RWPE1 (cell line): ENCODE measurements around the gene UBXN7.
"Not testable (repeated sequence)": the region's sequence is repeated elsewhere in the genome, so short reads cannot be mapped to it uniquely, and the experiment has no call there.

Experiments
- CTCF ChIA-PET: fragments of 350-600 bp; sonication (Branson Sonifier 250); formaldehyde crosslinking; extraction: SDS; loops from one replicate; lab custom pipeline; 2021; lab: Yijun Ruan, JAX
- POLR2A ChIA-PET: fragments of 400-600 bp; formaldehyde crosslinking; extraction: SDS; loops from one replicate; lab custom pipeline; 2020; ENCODE audit warnings: antibody characterized with exemption; ENCODE audit not compliant: low non-redundant PET; lab: Yijun Ruan, JAX
- DNase-seq: peaks from one replicate; pipeline ENCODE4 v3.0.0; 2012; ENCODE audit warnings: low spot score
- H3K27ac ChIP-seq: fragments of 450-650 bp; 2 replicates; pipeline ENCODE4 v1.5.1; 2017
- TF ChIP-seq, protein P1 (sequence below): fragments of 450-650 bp; conservative IDR thresholded peaks from 2 replicates; pipeline ENCODE4 v1.5.1; 2017; ENCODE audit warnings: low read depth, mild to moderate bottlenecking

The UBXN7 gene

DNA sequence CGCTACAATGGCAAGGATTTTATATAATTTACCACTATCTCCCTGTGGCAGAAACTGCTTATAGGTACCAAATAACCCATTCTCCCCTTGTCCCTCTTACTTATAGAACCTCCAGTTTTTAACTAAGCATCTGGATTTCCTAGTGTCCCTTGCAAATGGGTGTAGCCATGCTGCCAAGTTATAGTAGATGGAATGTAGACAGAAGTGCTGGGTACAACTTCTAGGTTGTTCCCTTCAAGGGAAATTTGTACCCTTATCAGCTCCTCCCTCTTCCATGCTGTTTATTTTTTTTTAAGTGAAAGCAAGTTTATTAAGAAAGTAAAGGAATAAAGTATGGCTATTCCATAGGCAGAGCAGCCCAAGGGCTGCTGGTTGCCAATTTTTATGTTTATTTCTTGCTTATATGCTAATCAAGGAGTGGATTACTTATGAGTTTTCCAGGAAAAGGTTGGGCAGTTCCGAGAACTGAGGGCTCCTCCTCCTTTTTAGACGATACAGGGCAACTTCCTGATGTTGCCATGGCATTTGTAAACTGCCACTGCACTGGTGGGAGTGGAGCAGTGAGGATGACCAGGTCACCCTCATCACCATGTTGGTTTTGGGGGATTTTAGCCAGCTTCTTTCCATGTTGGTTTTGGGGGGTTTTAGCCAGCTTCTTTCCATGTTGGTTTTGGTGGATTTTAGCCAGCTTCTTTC is 53.9 kb downstream of the UBXN7 start:
- no peak for DNase-seq
- ChIA-PET POLR2A (no interaction called here), CTCF (no interaction called here)
- no peak overlapping the region for H3K27ac ChIP-seq
- TF ChIP-seq, protein P1, sequence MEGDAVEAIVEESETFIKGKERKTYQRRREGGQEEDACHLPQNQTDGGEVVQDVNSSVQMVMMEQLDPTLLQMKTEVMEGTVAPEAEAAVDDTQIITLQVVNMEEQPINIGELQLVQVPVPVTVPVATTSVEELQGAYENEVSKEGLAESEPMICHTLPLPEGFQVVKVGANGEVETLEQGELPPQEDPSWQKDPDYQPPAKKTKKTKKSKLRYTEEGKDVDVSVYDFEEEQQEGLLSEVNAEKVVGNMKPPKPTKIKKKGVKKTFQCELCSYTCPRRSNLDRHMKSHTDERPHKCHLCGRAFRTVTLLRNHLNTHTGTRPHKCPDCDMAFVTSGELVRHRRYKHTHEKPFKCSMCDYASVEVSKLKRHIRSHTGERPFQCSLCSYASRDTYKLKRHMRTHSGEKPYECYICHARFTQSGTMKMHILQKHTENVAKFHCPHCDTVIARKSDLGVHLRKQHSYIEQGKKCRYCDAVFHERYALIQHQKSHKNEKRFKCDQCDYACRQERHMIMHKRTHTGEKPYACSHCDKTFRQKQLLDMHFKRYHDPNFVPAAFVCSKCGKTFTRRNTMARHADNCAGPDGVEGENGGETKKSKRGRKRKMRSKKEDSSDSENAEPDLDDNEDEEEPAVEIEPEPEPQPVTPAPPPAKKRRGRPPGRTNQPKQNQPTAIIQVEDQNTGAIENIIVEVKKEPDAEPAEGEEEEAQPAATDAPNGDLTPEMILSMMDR, result no peak

DNA sequence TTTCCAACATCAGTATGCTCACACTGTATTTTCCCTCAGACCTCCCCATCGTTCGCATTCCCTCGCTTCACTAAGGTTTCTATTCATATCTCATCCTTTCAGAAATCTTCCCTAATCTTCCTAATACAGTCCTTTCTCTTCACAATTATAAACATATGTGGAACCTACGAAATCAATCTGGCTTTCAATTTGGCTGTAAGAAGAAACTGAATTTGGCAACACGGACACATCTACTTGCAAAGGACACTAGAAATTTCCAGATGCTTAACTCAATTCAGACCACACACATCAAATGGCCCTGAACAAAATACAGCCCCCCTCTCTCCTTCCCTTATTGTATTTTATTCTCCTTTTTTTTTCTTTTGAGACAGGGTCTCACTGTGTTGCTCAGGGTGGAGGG is 54.9 kb downstream of the UBXN7 start:
- no peak overlapping the region for H3K27ac ChIP-seq
- DNase-seq, result no peak
- ChIA-PET CTCF (no interaction called here), POLR2A (no interaction called here)
- TF ChIP-seq, protein P1, result no peak

DNA sequence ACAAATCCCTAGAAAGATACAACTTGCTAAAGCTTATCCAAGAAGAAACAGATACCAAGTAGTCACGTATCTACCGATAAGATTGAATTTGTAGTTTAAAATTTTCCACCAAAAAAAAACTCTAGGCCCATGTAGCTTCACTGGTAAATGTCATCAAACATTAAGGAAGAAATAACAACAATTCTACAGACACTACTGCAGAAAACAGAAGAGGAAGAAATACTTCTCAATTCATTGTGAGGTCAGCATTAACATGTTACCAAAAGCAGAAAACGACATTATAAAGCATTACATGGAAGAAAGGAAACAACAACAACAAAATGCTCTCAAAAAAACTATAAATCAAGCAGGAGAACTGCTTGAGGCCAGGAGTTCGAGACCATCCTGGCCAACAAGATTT is 66.5 kb downstream of the UBXN7 start:
- TF ChIP-seq, protein P1, result no peak
- POLR2A ChIA-PET, result no interaction called here
- CTCF ChIA-PET, result interaction anchor here (0.6 to 0.7 kb wide), 4 partner anchors 14 to 103 kb away, joined by 3 to 7 read pairs (median 4); no protein-coding TSS in a partner anchor

DNA sequence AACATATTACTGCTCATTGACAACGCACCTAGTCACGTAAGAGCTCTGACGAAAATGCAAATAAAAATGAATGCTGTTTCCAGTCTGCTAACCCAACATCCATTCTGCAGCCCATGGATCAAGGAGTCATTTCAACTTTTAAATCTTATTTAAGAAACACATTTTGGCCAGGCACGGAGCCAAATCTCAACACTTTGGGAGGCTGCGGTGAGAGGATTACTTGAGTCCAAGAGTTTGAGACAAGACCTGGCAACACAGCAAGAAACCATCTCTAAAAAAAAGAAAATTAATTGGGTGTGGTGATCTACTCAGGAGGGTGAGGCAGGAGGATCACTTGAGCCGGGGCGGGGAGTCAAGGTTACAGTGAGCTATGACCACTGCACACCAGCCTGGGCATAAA is 71.6 kb downstream of the UBXN7 start:
- ChIA-PET POLR2A (no interaction called here), CTCF (no interaction called here)
- TF ChIP-seq, protein P1, result no peak
- no peak overlapping the region for H3K27ac ChIP-seq
- DNase-seq, result no peak

More for the DNA sequence above, 66.5 kb downstream of the UBXN7 start:
- H3K27ac ChIP-seq, result no peak overlapping the region
- no peak for DNase-seq

DNA sequence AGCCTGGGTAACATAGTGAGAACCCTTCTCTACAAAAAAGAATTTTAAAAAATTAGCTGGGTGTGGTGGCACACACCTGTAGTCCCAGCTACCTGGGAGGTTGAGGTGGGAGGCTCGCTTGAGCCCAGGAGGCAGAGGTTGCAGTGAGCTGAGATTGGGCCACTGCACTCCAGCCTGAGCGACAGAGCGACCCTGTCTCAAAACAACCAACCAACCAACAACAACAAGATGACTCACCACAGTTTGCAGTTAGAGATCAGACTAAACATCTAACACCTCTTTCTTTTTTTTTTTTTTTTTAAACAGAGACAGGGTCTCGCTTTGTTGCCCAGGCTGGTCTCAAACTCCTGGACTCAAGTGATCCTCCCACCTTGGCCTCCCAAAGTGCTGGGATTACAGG is 73.7 kb downstream of the UBXN7 start:
- DNase-seq, CTCF ChIA-PET, H3K27ac ChIP-seq, POLR2A ChIA-PET: not testable (repeated sequence)

DNA sequence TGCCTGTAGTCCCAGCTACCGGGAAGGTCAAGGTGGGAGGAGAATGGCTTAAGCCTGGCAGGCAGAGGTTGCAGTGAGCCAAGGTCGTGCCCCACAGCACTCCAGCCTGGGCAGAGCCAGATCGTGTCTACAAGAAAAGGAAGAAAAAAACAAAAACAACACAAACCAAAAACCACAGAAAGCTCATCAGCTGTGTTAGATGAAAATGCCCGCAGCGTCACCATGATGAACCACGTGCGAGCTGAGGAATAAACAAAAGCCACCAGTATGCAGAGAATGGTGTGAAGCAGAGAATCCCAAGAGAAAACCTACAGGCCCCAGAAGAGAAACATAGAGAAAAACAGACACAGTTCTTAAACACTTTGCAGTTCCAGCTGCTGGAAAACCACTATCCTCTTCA is 74.3 kb downstream of the UBXN7 start:
- CTCF ChIA-PET, result no interaction called here
- TF ChIP-seq, protein P1, result no peak
- no peak overlapping the region for H3K27ac ChIP-seq
- POLR2A ChIA-PET, result no interaction called here
- no peak for DNase-seq

DNA sequence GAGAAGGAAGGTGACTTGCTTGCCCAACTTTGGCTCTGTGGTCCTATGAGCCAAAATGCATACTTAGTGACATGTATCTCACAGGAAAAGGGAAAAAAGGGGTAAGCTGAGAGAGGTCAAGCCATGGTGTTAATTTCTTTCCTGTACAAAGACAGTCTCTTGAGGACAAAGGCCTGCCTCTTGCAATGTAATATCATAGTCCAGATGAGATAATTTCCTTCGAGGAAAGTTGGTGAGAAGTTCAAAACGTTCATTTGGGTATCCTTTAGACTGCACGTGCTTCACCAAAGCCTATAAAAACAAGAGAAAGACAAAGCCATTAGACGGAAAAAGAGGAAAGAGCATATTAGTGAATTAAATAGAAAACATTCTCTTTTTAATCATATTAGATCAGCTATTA is 75.7 kb downstream of the UBXN7 start:
- no peak for DNase-seq
- CTCF ChIA-PET, result interaction anchor here (0.6 kb wide), 1 partner anchor 12 kb away, joined by 5 read pairs; no protein-coding TSS in a partner anchor
- POLR2A ChIA-PET, result no interaction called here
- H3K27ac ChIP-seq, result no peak overlapping the region
- TF ChIP-seq, protein P1, result no peak
